Measurements from ENCODE around the gene ANKS1B.

Gene ANKS1B

DNA sequence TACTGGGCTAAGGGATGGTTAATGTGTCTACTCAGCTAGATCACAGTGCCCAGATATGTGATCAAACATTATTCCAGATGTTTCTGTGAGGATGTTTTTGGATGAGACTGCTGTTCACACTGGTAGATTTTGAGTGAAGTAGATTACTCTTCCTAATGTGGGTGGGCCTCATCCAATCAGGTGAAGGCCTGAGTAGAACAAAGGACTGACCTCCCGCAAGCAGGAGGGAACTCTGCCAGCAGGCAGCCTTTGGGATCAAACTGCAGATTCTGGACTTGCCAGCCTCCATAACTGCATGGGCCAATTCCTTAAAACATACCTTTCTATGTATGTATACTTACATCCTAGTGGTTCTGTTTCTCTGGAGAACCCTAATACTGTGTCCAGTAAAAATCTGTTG lies 1120.4 kb downstream of the ANKS1B start:
- H3K4me3 ChIP-seq (ENCODE audit: low read length, poor library complexity, severe bottlenecking): no peak overlapping the region
- no peak overlapping the region for H2AFZ ChIP-seq (ENCODE audit: low read length)
- H3K9me2 ChIP-seq (replicated peaks; ENCODE audit: low read depth, low read length): no peaks in the 10 kb centered on the region
- no peaks in the 10 kb centered on the region for H4K20me1 ChIP-seq (ENCODE audit: insufficient read depth, low read length, poor library complexity, severe bottlenecking)
- H3K79me2 ChIP-seq (ENCODE audit: insufficient read depth, low read length): no peaks in the 10 kb centered on the region
- no peaks in the 10 kb centered on the region for H3K9me3 ChIP-seq (ENCODE audit: insufficient read depth, low read depth, low read length)
- no peak for TF ChIP-seq EZH2phosphoT487 (IDR thresholded peaks at IDR 0.05; ENCODE audit: borderline replicate concordance)
- TF ChIP-seq, protein P1, sequence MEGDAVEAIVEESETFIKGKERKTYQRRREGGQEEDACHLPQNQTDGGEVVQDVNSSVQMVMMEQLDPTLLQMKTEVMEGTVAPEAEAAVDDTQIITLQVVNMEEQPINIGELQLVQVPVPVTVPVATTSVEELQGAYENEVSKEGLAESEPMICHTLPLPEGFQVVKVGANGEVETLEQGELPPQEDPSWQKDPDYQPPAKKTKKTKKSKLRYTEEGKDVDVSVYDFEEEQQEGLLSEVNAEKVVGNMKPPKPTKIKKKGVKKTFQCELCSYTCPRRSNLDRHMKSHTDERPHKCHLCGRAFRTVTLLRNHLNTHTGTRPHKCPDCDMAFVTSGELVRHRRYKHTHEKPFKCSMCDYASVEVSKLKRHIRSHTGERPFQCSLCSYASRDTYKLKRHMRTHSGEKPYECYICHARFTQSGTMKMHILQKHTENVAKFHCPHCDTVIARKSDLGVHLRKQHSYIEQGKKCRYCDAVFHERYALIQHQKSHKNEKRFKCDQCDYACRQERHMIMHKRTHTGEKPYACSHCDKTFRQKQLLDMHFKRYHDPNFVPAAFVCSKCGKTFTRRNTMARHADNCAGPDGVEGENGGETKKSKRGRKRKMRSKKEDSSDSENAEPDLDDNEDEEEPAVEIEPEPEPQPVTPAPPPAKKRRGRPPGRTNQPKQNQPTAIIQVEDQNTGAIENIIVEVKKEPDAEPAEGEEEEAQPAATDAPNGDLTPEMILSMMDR (conservative IDR thresholded peaks at IDR 0.05; ENCODE audit: low read length): no peak
- H3K9ac ChIP-seq (ENCODE audit: low read depth, low read length, poor library complexity, severe bottlenecking): no peak overlapping the region
- no peaks in the 10 kb centered on the region for H3F3A ChIP-seq (ENCODE audit: low read depth)
- no peaks in the 10 kb centered on the region for H3K4me1 ChIP-seq (ENCODE audit: insufficient read depth, low read length, poor library complexity, severe bottlenecking)
- H3K36me3 ChIP-seq (ENCODE audit: insufficient read depth, low read length): no peaks in the 10 kb centered on the region
- no peaks in the 10 kb centered on the region for H3K27me3 ChIP-seq (ENCODE audit: insufficient read depth, low read length, poor library complexity, severe bottlenecking)
- H3K4me2 ChIP-seq (ENCODE audit: low read depth, low read length, poor library complexity, severe bottlenecking): no peak overlapping the region

GRCh38 chr12:98863167-98863566 lies 1121.6 kb downstream of the ANKS1B start:
- Histone ChIP-seq H2AFZ (ENCODE audit: low read length) (no peak overlapping the region), H3K36me3 (ENCODE audit: insufficient read depth, low read length) (no peaks in the 10 kb centered on the region), H3F3A (ENCODE audit: low read depth) (no peaks in the 10 kb centered on the region), H3K4me1 (ENCODE audit: insufficient read depth, low read length, poor library complexity, severe bottlenecking) (no peaks in the 10 kb centered on the region), H3K9me3 (ENCODE audit: insufficient read depth, low read depth, low read length) (no peaks in the 10 kb centered on the region), H3K27me3 (ENCODE audit: insufficient read depth, low read length, poor library complexity, severe bottlenecking) (no peaks in the 10 kb centered on the region), H4K20me1 (ENCODE audit: insufficient read depth, low read length, poor library complexity, severe bottlenecking) (no peaks in the 10 kb centered on the region), H3K9ac (ENCODE audit: low read depth, low read length, poor library complexity, severe bottlenecking) (no peak overlapping the region), H3K79me2 (ENCODE audit: insufficient read depth, low read length) (no peaks in the 10 kb centered on the region), H3K4me3 (ENCODE audit: low read length, poor library complexity, severe bottlenecking) (no peak overlapping the region), H3K4me2 (ENCODE audit: low read depth, low read length, poor library complexity, severe bottlenecking) (no peak overlapping the region), H3K9me2 (replicated peaks; ENCODE audit: low read depth, low read length) (no peaks in the 10 kb centered on the region)
- TF ChIP-seq, protein P1 (conservative IDR thresholded peaks at IDR 0.05; ENCODE audit: low read length): no peak
- TF ChIP-seq EZH2phosphoT487 (IDR thresholded peaks at IDR 0.05; ENCODE audit: borderline replicate concordance): no peak

GRCh38 chr12:98861251-98861650 lies 1123.5 kb downstream of the ANKS1B start:
- TF ChIP-seq EZH2phosphoT487 (IDR thresholded peaks at IDR 0.05; ENCODE audit: borderline replicate concordance): no peak
- TF ChIP-seq, protein P1 (conservative IDR thresholded peaks at IDR 0.05; ENCODE audit: low read length): no peak
- Histone ChIP-seq H3K9me3 (ENCODE audit: insufficient read depth, low read depth, low read length) (no peaks in the 10 kb centered on the region), H3K4me1 (ENCODE audit: insufficient read depth, low read length, poor library complexity, severe bottlenecking) (no peaks in the 10 kb centered on the region), H2AFZ (ENCODE audit: low read length) (no peak overlapping the region), H3F3A (ENCODE audit: low read depth) (no peaks in the 10 kb centered on the region), H4K20me1 (ENCODE audit: insufficient read depth, low read length, poor library complexity, severe bottlenecking) (no peaks in the 10 kb centered on the region), H3K4me2 (ENCODE audit: low read depth, low read length, poor library complexity, severe bottlenecking) (no peak overlapping the region), H3K4me3 (ENCODE audit: low read length, poor library complexity, severe bottlenecking) (no peak overlapping the region), H3K9me2 (replicated peaks; ENCODE audit: low read depth, low read length) (no peaks in the 10 kb centered on the region), H3K36me3 (ENCODE audit: insufficient read depth, low read length) (no peaks in the 10 kb centered on the region), H3K79me2 (ENCODE audit: insufficient read depth, low read length) (no peaks in the 10 kb centered on the region), H3K9ac (ENCODE audit: low read depth, low read length, poor library complexity, severe bottlenecking) (no peak overlapping the region), H3K27me3 (ENCODE audit: insufficient read depth, low read length, poor library complexity, severe bottlenecking) (no peaks in the 10 kb centered on the region)
